Middle frontal gyrus (tissue), 1 donor: ENCODE results near the gene MCF2L2.
"Not testable (repeated sequence)": the region's sequence is repeated elsewhere in the genome, so short reads cannot be mapped to it uniquely, and the experiment has no call there.

Experiments
- DNase-seq: peaks from one replicate; pipeline ENCODE4 v3.0.0-alpha.2; 2015; ENCODE audit warnings: low spot score; ENCODE audit errors: extremely low spot score

Gene MCF2L2

DNA sequence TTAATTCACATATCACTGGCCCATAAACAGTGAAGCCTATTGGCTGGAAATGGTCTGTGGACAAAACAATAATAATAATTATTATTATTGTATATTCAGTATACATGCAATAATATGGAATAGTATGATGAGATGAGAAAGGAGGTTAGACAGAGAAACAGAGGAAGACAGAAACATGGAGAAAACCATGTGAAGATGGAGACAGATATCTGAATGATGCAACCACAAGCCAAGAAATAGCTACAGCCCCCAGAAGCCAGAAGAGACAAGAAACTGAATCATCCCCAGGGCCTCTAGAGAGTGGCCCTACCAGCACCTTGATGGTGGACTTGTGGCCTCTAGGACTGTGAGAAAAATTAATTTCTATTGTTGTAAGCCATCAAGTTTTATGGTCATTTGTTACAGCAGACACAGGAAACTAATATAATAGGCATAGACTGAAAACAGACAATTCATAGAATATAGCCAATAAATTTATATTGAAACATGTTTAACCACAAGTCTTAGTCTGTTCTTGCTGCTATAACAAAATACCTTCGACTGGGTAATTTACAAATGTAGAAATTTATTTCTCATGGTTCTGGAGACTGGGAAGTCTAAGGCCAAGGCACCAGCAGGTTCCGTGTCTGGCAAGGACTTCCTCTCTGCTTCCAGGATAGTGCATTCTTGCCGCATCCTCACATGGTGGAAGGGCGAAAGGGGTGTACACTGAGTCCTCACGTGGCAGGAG is 31.6 kb downstream of the MCF2L2 start:
- no peak for DNase-seq

DNA sequence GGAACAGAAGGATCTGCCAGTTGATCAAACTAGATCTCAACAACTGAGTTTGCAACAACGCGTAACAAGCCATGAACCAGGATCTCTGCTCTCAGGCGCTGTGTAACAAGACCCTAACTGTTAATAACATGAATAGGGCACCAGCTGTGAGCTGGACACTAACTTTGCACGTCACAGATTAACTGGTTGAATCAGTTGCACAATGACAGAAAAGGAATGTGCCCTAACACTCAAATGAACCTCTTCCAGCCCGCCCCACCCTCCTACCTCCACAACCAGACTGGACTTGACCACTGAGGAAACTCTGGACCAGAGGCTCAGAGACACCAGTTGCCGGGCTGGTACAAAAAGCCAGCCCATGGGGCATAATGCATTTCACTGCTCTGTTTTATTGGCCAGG is 34.3 kb downstream of the MCF2L2 start:
- no peak for DNase-seq

DNA sequence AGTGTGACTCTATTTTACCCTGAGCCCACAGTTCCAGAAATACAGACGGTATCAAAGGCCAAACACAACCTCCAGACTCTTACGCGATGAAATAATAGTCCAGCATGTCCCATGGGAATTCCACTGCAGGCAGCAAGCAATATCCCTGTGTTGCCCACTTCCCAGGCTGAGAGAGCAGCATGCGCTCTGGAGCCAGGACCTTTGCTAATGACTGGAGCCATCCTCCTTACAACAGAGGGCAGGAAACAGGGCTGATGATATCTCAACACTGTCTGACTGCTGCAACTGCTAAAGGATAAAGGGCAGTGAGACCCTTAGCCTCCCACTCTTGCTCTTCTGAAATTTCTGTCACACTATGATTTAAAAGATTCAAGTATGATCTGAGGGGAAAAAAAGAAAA is 34.8 kb downstream of the MCF2L2 start:
- no peak for DNase-seq

DNA sequence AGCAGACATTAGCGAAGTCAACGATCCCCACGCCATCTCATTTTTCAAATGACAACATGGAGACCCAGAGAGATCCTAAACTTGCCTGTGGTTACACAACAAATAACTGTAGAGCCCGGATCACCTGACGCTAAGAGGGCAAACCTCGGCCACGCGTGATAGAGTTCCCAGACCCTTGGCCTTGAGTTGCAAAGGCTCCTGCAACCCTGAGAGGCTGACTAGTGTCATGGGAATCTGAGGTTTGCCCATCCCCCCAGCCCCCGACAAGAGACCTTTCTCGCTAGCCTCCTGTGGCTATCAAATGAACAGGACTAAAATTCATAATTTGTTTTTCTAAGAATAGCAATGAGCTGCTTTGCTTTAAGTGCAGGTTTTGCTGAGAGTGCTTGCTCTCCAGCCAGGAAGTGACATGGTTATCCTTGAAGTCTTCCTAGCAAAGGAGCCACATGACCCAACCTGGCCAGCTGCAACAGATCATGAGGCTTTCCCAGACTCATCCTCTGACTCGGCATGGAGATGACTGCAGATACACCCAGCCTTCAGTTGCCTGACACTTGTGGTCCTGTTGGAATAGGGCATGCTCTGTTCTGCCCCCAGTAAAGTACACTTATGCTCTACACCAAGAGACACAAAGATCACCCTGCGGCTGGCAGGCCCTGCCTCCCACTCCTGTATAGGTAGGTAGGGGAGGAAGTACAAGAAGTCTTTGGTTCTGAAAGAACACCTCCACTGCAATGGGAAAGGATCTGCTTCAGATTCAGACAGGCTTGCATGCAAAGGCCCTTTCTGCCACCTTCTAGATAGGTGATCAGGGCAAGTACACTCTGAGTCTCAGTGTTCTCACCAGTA is 36.0 kb downstream of the MCF2L2 start:
- no peak for DNase-seq

DNA sequence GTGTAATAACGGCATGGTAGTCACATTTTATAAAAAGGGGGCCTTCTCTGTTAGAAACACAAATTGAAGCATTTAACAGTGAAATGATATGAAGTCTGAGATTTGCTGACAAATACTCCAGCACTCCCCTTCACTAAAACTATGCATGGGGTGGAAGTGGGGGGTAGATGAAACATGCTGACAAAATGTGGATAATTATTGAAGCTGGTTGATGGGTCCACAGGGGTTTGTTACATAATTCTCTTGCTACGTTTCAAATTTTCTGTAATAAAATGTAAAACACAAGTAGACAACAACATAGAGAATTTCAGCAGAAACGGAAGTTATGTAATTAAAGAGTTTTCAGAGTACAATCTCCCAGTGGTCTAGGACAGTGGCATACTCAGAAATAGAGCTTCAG is 37.0 kb downstream of the MCF2L2 start:
- no peak for DNase-seq

DNA sequence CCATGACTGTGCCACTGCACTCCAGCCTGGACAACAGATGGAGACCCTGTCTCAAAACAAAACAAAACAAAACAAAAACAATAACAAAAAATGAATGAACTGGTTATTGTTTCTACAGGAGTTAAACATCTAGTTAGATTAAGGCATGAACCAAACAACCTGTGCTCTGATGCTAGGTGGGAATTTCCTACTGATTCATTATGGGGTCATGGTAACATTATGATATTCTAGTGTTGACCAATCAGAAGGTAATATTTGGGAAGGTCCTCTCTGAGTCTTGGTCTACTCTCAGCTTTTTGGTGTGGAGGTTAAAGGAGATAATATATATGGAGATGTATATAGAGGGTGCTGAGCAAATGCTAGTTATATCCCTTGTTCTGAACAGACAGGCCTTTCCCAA is 37.6 kb downstream of the MCF2L2 start:
- no peak for DNase-seq

DNA sequence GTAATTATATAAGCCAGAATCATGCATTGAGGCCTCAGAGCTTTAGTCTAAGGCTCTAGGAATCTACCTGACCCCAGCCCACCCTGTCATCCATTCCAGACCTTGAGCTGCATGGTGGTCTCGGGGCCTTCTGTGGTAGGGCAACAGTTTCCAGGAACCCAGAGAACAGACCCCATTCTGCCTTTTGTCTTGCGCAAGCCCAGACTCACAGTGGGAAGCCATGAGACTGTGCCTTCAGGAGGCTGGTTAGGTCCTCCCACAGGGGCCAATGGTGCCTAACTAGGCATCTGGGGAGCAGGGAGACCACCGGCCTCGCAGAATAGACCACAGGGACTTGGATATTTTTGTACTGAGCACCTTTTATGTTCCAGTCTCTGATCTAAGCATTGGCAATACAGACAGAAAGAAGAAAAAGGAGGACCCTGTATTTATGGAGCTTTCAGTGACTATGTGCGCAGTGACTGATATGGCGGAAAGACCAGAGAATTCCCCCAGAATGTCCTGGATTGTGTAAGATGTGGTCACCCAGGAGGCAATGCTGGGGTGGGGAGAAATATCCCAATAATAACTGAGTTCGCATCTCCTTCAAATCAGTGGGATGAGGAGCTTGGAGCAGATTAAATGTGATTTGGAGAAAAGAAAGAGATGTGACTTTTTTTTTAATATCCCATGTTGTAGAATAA is 40.1 kb downstream of the MCF2L2 start:
- no peak for DNase-seq

DNA sequence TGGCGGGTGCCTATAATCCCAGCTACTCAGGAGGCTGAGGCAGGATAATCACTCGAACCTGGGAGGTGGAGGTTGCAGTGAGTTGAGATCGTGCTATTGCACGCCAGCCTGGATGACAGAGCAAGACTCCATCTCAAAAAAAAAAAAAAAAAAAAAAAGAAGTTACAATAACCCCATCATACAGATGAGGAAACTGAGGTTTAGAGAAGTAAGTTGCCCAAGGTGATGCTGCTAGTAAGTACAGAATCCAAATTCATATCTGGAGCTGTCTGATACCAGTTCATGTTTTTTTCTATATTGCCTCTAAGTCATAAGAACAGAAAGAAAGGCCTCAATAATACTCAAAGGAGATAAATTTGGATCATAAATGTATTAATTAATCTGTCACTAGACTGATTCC is 40.6 kb downstream of the MCF2L2 start:
- DNase-seq: no peak

DNA sequence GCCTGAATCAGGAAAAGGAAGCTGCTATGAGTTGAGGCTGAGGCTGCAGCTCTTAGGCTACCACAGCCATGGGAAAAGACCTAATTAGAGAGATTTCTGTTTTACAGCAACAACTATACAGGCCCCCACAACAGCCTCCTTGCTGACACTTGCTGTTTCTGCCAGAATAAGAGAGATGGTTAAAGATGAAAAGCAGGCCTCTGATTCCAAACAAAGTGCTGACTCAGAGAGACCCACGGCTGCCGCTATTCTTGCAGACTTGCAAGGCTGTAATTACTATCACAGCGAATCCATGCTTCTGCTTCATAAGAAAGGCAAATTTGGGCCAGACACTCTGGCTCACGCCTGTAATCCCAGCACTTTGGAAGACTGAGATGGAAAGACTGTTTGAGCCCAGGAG is 41.8 kb downstream of the MCF2L2 start:
- peak; percentile 20 for DNase-seq

DNA sequence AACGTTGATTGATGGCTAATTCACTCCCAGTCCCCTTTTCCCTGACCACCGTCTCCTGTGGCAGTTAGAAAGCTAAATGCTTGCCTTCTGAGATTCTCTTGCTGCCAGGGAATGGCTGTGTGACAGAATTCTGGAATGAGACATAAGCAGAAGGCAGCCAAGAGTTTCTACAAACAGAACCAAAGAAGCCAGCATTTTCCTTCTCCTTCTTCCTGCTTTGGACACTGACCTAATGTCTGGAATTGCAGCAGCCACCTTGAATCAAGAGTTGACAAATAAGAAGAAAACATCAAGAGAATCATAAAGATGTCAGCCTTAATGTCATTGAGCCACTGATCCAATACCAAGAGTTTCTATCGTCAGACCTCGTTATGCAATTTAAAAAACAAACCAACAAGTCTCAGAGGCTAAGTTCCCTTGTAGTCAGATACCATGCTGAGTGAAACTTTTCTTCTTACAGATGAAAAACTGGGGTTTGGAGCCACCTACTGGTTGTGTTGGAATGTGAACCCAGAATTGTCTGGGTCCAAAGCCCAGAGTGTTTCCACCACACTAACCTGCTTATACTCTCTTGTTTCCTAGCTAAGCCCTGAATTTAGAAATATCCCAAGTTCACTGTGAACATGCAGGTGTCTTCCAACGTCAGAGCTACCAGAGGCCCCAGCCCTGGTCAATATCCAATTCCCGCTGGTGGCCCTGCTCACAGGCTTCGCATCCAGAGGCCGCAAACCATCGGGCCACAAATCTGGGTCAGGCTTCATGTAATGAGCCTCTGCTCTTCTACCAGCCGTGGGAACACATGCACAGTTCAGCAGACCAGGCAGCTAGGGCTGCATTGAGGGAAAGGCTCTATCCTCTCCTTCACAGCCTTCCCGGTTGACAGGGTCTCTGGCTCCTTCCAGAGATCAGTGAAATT is 42.5 kb downstream of the MCF2L2 start:
- peak; percentile 56 for DNase-seq

DNA sequence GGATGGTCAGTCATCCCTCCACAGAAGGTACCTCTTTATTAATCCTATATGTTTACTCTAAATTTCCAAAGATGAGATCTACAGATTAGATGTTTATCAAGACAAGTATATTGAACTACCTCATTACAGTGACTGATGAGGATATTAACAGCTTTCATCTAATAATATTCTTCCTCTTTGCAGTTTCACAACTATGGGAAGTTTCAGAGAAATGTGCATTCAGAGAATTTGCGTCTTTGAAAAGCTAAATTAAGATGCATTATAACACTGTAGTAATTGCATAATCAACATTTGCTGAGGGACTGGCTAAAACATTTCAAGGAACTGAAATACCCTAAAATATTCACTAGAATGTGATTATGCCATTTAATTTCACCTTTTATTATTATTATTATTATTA is 46.7 kb downstream of the MCF2L2 start:
- DNase-seq: no peak

DNA sequence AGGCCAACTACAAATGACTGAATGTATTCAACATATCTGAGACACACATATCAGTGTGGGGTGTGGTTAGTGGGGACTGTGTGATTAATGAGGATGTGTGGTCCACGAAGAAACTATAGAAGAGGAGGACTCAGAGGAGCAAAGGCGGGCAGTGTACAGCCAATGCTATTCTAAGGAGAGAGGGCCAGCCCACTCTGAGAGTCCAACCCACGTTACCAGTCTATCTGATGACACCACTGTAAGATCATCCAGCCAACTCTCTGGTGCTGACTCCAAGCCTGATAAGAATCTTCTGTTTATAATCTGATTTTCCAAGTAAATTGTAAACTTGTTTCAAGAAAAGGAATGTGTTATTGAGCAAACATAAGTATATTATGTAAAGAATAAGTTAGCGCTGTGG is 47.2 kb downstream of the MCF2L2 start:
- DNase-seq: no peak

DNA sequence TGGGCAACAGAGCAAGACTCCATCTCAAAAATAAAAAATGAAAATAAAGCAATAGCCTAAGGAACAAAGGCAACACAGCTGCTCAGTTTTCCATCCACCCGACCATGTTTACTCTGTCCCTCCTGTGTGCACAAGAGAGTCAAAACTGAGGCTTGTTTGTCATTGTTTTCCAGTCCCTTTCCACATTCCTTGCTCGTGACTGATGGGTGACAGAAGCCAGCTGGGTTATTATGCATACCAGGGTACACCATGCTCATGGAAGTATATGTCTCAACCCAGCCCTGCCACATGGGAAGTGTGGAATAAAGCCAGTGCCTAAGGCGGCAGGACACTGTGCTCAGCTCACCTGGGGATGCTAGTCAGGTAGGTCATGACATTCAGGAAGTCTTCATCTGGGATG is 49.5 kb downstream of the MCF2L2 start:
- DNase-seq: no peak

DNA sequence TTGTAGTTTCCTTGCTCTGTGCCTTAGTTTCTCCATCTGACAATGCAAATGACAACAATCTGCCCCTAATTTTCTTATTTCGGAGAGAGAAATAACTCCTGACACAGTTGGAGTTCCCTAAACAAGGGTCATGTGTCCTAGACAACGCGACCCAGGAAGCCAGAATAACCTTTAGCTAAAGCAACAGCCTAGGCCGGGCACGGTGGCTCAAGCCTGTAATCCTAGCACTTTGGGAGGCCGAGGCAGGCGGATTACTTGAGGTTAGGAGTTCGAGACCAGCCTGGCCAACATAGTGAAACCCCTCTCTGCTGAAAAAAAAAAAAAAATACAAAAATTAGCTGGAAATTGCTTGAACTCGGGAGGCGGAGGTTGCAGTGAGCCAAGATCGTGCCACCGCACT is 49.9 kb downstream of the MCF2L2 start:
- no peak for DNase-seq

DNA sequence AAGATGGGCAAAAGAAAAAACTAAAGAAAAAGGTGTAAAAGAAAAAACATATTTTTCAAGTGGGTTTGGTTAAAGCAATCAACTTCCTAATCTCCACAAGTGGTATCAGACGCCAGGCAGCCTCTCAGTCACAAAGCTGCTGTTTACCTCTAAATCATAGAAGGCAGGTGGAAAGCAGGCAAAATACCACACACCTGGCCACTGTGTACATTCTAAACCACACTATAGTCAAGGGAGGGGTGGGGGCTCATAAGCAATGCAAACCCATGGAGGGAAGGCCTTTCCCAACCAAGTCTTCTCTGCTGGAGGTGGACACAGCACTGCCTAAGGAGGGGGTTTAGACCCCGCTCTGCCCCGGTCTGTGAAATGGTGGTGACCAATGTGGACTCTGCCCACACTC is 50.4 kb downstream of the MCF2L2 start:
- no peak for DNase-seq

DNA sequence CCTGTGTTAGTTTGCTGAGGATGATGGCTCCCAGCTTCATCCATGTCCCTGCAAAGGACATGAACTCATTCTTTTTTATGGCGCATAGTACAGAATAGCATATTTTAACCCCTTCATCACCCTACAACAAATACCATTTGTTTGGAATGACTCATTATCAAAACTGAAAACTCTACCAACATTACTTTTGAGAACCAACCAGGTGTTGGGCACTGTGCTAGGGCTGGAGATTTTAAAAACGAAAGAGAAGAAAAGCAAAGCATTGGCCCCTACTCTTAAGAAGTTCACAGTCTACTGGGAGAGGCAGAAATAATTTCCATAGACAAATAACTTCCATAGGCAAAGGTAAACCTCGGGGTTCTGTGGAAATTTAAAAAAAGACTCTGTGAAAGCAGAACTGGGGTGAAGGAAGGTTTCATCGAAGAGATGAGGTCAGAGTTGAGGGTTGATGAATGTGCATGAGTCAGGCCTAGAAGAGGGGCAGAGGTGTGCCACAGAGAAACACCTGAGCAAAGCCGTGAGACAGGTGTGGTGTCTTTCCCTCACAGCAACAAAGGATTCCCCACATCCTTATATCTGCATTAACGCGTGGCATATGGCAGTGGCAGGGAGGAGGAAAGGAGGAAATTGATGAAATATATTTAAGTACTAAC is 51.0 kb downstream of the MCF2L2 start:
- DNase-seq: no peak

DNA sequence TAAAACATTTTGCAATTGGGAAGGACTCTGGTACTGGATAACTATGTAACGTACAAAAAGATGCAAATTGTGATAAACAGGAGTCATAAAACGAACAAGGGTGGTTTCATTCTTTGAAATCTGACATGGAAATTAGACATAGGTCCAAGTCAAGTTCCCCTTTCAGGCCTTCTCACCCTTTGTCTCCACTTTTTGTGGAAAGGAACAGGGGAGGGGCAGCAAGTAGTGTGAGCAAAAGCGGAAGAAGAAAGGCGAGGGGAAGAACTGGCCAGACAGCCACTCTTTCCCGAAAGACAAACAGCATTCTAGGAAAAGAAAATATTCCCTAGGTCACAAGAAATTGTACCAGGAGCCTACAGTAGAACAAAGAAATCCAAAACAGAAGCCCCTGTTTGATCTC is 52.6 kb downstream of the MCF2L2 start:
- no peak for DNase-seq

DNA sequence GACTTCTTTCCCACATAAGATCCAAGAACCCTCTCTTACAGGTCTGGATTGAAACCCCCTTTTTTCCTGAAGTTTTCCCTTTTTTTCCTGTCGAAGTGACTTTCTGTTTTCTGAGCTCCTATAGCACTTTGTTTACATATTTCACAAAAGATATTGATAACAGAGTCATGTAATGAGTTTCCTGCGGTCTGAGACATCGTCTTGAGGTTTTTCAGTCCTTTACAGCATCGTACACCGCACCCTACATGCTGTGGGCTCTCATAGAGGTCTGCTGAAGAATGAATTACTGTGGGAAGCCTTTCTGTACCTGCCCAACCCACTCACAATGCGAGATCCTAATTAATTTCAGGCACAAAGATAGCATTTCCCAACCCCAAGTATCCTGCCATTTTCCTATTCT is 53.1 kb downstream of the MCF2L2 start:
- no peak for DNase-seq

DNA sequence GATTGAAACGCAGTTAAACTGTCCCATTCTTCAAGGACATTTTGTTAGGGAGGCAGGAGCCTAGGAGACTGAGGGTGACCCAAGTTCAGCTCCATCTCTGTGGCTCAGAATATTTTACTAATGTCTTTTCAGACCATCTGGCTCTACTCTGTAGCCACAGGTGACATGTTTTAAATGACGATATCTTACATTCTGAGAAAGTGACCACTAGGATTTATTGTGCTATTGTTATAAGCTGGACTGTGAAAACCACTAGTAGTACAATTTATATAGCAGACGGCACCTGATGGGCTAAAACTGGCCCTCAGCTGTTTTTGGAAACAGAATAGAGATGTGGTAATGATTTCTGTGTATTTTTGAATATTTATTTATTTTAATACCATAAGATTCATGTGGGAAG is 55.5 kb downstream of the MCF2L2 start:
- DNase-seq: no peak

DNA sequence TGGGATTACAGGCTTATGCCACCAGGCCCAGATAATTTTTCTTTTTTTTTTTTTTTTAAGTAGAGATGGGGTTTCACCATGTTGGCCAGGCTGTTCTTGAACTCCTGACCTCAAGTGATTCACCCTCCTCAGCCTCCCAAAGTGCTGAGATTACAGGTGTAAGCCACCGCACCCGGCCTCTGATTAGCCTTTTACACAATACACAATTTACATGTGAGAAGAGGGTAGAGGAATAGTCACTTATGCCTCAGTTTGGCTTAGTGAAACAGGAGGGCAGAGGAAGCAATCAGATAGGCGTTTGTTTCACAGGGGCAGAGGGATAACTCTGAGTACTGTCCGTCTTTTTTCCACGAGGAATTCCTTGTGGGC is 56.8 kb downstream of the MCF2L2 start:
- DNase-seq: not testable (repeated sequence)

DNA sequence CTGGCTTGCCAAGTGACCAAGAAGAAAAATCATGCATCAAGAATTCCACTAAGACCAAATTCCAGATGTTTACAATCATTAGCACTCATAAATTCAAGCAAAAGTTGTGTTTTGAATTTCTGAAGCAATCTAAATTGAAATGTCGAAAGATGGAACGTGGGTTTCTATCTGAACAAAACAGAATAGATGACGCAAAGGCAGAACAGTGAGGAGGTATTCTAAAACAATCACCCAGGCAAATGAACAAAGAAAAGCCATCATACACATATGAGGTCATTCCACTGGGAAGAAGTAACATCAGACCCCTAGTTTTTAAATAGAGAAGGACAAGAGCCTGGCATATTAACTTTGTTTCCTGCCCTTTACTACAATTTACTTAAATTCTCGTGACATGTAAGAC is 58.0 kb downstream of the MCF2L2 start:
- DNase-seq: no peak
